OCI-M1 (cell line): ENCODE data around the gene CFAP53.

Source experiments
- DNase-seq: peaks from one replicate; lab custom pipeline; 2025; lab: John Stamatoyannopoulos, UW

Gene CFAP53

DNA sequence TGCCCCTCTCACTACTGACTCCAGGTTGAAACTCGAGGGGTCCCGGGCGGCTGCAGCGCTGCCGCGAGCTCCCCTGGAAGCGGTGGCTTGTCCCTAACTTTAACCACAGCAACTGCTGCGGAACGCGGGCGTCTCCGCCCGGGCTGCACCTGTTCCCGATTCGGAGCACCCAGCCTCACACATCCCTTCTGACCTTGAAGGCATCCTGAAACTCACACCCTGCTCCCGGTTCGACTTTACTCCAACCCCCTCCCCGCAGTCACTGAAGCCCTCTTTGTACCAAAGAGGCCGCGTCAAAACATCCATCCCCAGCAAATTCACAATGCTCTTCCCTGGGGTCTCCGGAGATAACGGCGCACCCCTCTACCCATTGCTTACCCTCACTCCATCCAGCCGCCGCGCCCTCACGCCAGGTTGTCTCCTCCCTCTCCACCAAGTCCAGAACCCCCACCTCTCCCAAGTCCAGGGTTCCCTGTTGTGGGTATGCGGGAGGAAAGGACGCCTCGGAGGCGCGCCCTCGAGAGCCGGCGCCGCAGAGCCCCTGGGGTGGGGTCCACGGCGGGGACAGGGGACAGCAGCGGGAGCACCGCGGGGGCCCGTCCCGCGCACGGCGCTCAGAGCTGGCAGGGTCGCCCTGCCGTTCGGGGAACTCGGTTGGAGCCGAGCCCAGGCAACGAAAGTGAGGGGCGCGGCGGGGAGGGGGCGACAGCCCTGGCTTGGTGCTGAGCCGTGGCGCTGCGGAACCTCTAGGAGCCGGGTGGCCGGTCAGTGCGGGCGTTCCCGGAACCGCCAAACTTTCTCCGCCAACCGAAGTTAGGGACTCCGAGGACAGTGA, 72.3 kb downstream of the CFAP53 start:
- DNase-seq = no peak

DNA sequence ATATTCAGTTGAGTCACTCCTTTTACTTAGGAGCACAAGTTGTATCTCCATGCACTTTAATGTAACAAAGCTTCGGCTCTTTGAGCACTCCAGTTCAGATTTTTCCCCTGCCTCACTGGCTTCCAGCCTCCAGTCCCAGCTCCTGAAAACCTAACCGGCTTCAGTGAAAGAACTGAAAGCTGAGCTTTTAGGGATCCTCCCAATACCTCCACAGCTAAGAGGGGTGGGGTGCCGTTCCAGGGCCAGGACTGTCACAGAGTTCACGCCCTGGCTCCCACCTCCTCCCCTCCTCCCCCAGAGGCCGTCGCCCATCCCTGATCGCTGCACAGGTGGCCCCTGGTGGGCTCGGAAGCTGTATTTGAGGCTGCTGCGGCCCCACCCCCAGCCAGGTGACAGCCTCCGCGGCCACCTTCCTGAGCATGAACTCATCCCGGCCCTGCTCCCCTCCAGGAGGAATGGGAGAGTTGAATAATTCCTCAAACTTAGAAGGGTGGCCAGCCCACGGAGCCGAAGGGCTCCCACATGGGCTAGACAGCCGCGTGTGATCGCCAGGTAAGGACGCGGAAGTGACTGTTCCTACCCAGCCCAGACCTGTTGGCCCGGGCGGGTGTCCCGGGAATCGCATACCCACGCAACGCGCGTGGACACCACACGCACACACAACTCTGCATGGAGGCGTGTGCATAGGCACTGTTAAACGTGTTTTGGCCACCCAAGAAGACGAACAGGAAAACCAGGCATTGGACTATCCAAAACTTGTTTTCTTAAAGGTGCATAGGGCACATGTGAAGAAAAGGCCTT, 73.1 kb downstream of the CFAP53 start:
- no peak for DNase-seq

DNA sequence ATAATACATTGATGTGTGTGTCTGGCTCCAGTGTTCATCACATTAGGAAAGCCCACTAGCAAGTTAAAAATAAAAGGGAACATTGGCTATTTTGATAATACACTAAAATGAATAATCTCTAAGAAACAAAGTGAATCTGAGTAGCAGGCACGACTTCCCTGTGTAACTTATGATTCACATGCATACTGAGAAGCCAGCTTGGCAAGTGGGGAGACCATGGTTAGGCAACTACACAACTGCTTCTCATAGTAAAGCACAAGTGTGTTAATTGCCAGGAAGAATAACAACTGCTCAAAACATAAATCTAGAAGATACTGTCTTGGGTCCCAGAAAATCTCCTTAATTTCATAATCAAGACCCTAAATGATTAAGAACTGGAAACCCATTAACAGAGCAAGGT, 75.4 kb downstream of the CFAP53 start:
- no peak for DNase-seq

DNA sequence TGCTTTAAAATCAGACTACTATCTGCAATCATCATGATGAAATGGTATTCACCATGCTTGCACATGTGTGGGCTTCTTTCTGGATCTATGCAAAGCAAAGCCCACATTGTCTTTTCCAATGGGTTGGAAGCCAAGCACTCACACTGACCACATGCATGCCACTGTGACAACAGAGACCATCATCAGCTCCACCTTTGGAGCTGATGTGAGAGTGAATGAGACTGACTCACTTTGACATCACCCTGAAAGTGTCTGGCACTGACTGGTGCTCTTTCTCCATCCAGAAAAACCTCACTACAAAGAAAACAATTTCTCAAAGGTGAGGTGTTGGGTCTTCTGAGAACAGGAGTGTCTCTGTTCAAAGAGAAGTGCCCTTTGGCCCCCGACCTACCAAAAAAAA, 76.1 kb downstream of the CFAP53 start:
- DNase-seq = no peak

DNA sequence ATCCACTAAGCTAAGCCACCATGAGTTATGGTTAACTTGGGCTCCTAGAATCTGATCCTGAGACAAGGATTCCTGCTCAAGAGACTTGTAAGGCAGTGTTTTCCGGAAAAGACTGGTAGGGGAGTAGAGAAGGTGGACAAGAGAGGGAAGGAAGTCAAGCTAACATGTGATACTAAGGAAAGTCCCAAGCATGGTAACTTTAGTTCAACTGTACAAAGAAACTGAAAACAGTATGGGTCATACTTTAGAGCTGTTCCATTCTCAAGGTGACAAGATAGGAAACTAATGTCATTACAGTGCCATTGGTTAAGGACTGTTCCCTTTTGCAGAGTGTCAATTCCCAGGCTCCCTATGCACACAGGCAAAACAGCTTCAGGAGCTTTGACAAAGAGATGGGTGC, 77.1 kb downstream of the CFAP53 start:
- DNase-seq = no peak

DNA sequence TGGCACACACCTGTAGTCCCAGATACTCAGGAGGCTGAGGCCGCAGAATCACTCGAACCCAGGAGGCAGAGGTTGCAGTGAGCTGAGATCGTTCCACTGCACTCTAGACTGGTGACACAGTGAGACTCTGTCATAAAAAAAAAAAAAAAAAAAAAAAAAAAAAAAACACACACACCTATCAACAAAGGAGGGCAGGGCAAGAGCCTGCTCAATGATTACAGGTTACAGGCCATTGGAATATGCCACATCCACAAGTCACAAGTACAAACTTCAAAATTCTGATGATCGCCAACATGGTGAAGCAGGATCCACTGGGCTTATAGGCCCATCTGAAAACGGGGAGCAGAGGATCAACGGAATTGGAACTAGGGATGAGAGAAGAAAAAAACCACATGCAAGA, 77.6 kb downstream of the CFAP53 start:
- DNase-seq = no peak

DNA sequence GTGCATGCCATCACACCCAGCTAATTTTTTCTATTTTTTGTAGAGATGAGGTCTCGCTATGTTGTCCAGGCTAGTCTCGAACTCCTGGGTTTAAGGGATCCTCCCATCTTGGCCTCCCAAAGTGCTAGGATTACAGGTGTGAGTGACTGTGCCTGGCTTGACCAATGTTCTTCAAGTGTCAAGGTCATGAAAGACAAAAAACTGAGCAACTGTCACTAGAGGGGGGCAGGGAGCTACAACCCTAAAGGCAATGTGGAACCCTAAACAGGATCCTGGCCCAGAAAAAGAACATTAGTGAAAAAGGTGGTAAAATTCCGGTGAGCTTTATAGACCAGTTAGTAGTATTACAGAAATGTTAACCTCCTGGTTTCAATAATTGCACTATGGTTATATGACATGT, 78.6 kb downstream of the CFAP53 start:
- DNase-seq = no peak

DNA sequence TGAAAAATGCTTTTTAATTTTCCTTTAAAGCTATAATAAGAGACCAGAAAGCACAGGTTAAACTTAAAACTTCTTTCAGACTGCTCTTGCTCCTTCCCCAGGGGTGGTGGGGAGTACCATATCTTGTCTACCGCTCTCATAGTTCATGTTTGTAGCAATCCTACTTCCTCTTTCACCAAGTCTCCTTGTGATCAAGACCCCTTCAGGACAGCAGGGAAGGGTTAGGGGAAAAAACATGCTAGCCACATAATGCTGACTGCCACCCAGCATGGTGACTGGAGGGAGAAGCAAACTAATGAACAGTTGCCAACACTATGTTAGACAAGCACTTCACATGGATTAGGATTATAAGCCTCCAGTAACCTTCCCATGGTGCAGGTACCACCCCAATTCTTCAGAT, 79.9 kb downstream of the CFAP53 start:
- no peak for DNase-seq

DNA sequence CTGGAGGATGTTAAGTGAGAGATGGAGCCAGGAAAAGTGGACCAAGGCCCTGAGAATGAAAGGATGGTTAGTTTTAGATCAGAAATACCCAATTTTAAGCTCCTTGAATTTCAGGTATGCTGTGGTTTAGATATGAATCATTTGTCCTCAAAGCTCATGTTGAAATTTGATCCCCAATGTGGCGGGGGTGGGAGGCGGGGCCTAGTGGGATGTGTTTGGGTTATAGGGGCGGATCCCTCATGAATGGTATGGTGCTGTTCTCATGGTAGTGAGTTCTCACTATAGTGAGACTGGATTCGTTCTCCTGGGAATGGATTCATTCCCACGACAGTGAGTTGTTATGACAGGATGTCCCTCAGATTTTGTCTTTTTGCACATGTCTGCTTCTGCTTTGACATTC, 82.7 kb downstream of the CFAP53 start:
- DNase-seq = no peak

DNA sequence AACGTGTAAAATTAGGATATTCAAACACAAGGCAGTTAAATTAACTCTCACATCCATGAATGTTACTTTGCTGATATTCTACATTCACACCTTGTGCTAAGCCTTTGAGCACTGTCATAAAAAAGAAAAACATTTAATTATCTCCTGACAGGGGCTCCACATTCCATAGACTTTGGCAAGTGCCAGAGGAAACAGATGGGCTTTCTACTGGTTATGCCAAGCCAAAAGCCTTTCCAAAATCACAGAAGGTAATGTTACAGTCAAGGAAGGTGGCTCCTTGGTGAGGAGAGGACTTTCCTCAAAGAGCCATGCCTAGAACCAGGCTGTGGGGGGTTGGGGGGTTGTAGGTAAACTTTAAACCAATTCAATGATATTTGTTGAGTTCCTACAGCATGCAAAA, 83.8 kb downstream of the CFAP53 start:
- no peak for DNase-seq

DNA sequence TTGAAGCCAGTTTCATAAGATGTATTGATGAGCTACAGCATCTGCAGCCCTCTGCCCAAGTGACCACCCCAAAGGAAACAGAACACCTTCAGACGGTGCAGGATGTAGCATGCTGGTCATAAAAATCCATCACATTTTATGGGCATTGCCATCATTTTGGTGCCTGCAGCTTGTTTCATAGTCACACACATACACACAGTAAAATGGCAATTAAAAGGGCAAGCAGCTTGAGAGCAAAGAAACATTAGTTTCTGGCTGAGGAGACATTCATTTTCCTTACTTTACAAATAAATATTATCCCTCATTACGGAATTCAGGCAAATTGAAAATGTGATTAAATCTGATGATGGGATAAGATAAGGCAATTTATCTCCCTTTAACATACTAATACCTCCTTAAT, 84.7 kb downstream of the CFAP53 start:
- no peak for DNase-seq

DNA sequence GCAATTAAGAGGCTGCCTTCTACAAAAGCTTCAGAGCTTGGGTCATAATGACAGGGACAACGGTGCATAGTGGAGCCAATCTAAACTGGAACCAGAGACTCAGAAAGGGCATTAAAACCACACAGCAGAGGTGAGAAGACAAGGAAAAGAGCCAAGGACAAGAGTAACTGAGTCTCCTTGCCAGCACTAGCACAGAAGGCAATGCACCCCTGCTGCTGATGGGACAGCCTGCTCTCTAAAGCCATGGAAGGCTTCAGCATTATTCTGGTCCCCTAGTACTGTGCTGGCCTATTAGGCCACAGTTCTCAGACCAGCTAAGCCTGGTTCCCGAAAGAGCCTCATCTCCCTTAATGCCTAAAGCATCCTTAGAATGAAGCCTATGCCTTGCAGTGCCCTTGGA, 86.8 kb downstream of the CFAP53 start:
- no peak for DNase-seq

DNA sequence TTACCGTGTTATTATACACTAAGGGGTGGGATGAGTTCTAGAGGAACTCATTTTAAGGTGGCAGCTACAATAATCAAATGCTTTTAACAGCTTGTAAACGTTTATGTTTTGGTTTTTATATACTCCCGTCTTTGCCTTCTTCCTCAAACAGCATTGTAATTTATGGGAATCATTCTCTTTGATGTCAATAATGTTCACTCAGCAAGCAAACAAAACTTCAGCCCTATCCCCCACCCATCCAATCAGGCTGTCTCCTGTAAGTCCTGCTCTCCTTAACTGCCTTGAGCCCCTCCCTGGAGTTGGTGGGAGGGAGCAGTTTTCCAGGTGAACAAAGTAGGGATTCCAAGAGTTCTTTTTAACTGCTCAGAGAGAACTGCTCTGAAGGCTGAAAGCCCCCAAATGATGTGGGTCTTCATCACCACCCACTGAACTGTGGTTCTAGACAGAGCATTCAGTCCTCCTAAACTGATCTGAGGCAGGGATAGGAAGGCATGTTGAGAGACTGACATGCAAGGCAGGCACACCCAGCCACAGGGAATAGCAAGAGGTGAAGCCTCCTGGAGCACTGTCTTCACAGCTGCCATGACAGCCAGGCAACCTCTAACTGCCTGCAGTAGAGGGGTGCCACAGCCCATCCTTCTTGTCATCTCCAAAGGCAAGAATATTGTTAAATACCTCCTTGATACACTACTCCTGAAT, 88.9 kb downstream of the CFAP53 start:
- no peak for DNase-seq
